ENCODE results near the gene THOC1. TPM values are rescaled to one million over a fixed set of nuclear protein-coding genes. Genes with fewer than 3 reads are reported as not detected.

The THOC1 gene
- total and polyA plus RNA-seq, 2 donors (not counting 1 experiment from before 2014, with no cell fraction given) = 18.3 to 78.7 TPM

DNA sequence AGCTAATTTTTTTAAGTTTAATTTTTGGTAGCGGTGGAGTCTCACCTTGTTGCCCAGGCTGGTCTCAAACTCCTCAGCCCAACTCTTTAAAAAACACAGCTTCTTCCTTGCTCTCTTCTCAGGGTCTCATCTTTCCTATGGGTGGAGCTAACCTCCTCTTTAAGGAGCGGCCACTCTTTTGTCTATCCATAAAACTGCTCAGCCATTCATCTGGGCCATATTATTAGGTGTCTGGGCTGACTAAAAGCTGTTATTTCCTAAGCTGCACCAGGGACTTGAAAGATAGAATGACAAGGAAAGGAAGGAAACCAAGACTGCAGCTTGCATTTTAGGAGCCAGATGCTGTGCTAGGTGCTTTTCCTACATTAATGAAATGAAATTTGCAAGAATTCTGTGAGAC is 35.8 kb upstream of the THOC1 start:
- no peaks in the 10 kb centered on the region for H3K9me3 Mint-ChIP-seq (ENCODE audit: insufficient read depth)
- intact Hi-C loops (cut with micrococcal nuclease) = no loop called here
- H3K27ac Mint-ChIP-seq = no peak overlapping the region
- POLR2A ChIA-PET = no interaction called here
- ATAC-seq (ENCODE audit: low read depth) = no peak
- H3K27me3 Mint-ChIP-seq = peaks cover 22% of the 10 kb centered on the region
- H3K9me3 ChIP-seq (ENCODE audit: control extremely low read depth in 1 of 3, control insufficient read depth in 2 of 3, insufficient read depth in 1 of 3, low read length in 2 of 3) = no peaks in the 10 kb centered on the region
- no peaks in the 10 kb centered on the region for H3K79me2 ChIP-seq (ENCODE audit: control insufficient read depth, insufficient read depth, low read length)
- no peak for DNase-seq
- no CpG with 5 or more reads among the region's 2 CpGs for WGBS (ENCODE audit: insufficient coverage)
- no peak overlapping the region for H3K4me2 ChIP-seq (replicated peaks; ENCODE audit: low read depth, low read length, poor library complexity, severe bottlenecking)
- H3K4me3 Mint-ChIP-seq = no peak overlapping the region
- H2AFZ ChIP-seq (ENCODE audit: insufficient read depth, low read depth, low read length, poor library complexity, severe bottlenecking) = no peak overlapping the region
- no peak overlapping the region for H3K27ac ChIP-seq (ENCODE audit: low read length in 2 of 2)
- TF ChIP-seq EZH2 (IDR thresholded peaks at IDR 0.05; ENCODE audit: borderline replicate concordance, insufficient read depth, low read depth, low read length, poor library complexity, severe bottlenecking) (no peak), CTCF (IDR thresholded peaks at IDR 0.05) (no peak)
- CTCF ChIA-PET = no interaction called here
- no peaks in the 10 kb centered on the region for H3K4me1 Mint-ChIP-seq
- H3K4me3 ChIP-seq (ENCODE audit: control extremely low read depth in 1 of 5, extremely low read depth in 1 of 5, insufficient read depth in 1 of 5, low read depth in 2 of 5, low read length in 4 of 5) = no peak overlapping the region
- no peaks in the 10 kb centered on the region for H3K36me3 ChIP-seq (replicated peaks in 1 of 2; ENCODE audit: control extremely low read depth in 1 of 2, control insufficient read depth in 1 of 2, extremely low read depth in 1 of 2, insufficient read depth in 2 of 2, low read length in 1 of 2)
- H4K20me1 ChIP-seq (ENCODE audit: control insufficient read depth, insufficient read depth, low read length, poor library complexity, severe bottlenecking) = no peaks in the 10 kb centered on the region
- no peaks in the 10 kb centered on the region for H3K27me3 ChIP-seq (replicated peaks in 1 of 4; ENCODE audit: control extremely low read depth in 1 of 4, control insufficient read depth in 3 of 4, insufficient read depth in 4 of 4, low read length in 3 of 4)
- H3K4me1 ChIP-seq (ENCODE audit: control insufficient read depth in 2 of 2, insufficient read depth in 2 of 2, low read length in 2 of 2) = no peaks in the 10 kb centered on the region
- H3K9ac ChIP-seq (ENCODE audit: low read length) = no peak overlapping the region

- Mint-ChIP-seq H3K9me3 (ENCODE audit: insufficient read depth) (no peaks in the 10 kb centered on the region), H3K27ac (no peak overlapping the region), H3K27me3 (peaks cover 18% of the 10 kb centered on the region), H3K4me3 (no peak overlapping the region), H3K4me1 (no peaks in the 10 kb centered on the region)
- Histone ChIP-seq H3K27me3 (replicated peaks in 1 of 4; ENCODE audit: control extremely low read depth in 1 of 4, control insufficient read depth in 3 of 4, insufficient read depth in 4 of 4, low read length in 3 of 4) (no peaks in the 10 kb centered on the region), H3K4me3 (ENCODE audit: control extremely low read depth in 1 of 5, extremely low read depth in 1 of 5, insufficient read depth in 1 of 5, low read depth in 2 of 5, low read length in 4 of 5) (no peak overlapping the region), H3K9me3 (ENCODE audit: control extremely low read depth in 1 of 3, control insufficient read depth in 2 of 3, insufficient read depth in 1 of 3, low read length in 2 of 3) (no peaks in the 10 kb centered on the region), H3K27ac (ENCODE audit: low read length in 2 of 2) (no peak overlapping the region), H2AFZ (ENCODE audit: insufficient read depth, low read depth, low read length, poor library complexity, severe bottlenecking) (no peak overlapping the region), H3K36me3 (replicated peaks in 1 of 2; ENCODE audit: control extremely low read depth in 1 of 2, control insufficient read depth in 1 of 2, extremely low read depth in 1 of 2, insufficient read depth in 2 of 2, low read length in 1 of 2) (no peaks in the 10 kb centered on the region), H4K20me1 (ENCODE audit: control insufficient read depth, insufficient read depth, low read length, poor library complexity, severe bottlenecking) (no peaks in the 10 kb centered on the region), H3K9ac (ENCODE audit: low read length) (no peak overlapping the region), H3K4me1 (ENCODE audit: control insufficient read depth in 2 of 2, insufficient read depth in 2 of 2, low read length in 2 of 2) (no peaks in the 10 kb centered on the region), H3K4me2 (replicated peaks; ENCODE audit: low read depth, low read length, poor library complexity, severe bottlenecking) (no peak overlapping the region), H3K79me2 (ENCODE audit: control insufficient read depth, insufficient read depth, low read length) (no peaks in the 10 kb centered on the region)
- DNase-seq (no peak), ATAC-seq (ENCODE audit: low read depth) (no peak)
- TF ChIP-seq CTCF (IDR thresholded peaks at IDR 0.05) (no peak), EZH2 (IDR thresholded peaks at IDR 0.05; ENCODE audit: borderline replicate concordance, insufficient read depth, low read depth, low read length, poor library complexity, severe bottlenecking) (no peak)
- intact Hi-C loops (cut with micrococcal nuclease) = no loop called here
- POLR2A ChIA-PET = no interaction called here
- WGBS (ENCODE audit: insufficient coverage) = no CpG with 5 or more reads among the region's 1 CpG
- CTCF ChIA-PET = no interaction called here
Measured at GRCh38 chr18:303011-303410, 35.2 kb upstream of the THOC1 start.
